Thyroid gland (tissue), 4 donors: Measurements from ENCODE around the gene TMEM255B.

Source experiments
- CTCF ChIP-seq, 6 experiments: fragments of 200-600 bp in 3 of 6; fragments of 450-650 bp in 3 of 6; sonication (generic) in 3 of 6; IDR thresholded peaks; one replicate each; pipeline ENCODE4 v1.5.1; 2016 to 2019; ENCODE audit warnings: antibody characterized with exemption in 6 of 6, mild to moderate bottlenecking in 2 of 6, inconsistent platforms in 1 of 6, moderate library complexity in 1 of 6
- POLR2A ChIP-seq, 2 donors: fragments of 450-650 bp; IDR thresholded peaks; one replicate each; pipeline ENCODE4 v1.6.1; 2017; ENCODE audit warnings: antibody characterized with exemption in 2 of 2, mild to moderate bottlenecking in 2 of 2, moderate library complexity in 1 of 2

GRCh38 chr13:113794086-113794485, 35.1 kb downstream of the TMEM255B start:
- no peak for TF ChIP-seq CTCF (IDR thresholded peaks at IDR 0.05)
- TF ChIP-seq POLR2A (IDR thresholded peaks at IDR 0.05), result no peak
